Measurements from ENCODE around the gene SPTBN1. TPM values are rescaled to one million over a fixed set of nuclear protein-coding genes. Genes with fewer than 3 reads are reported as not detected.
A peak's percentile ranks its signal among the peaks of the same experiment; 100 is the strongest.

Gene SPTBN1
- total and polyA plus RNA-seq, 2 of the 13 experiments (the other 11 are each of a cell fraction or from before 2014, with no cell fraction given) = 123 to 299 TPM

GRCh38 chr2:54574107-54574859, 118.2 kb downstream of the SPTBN1 start (continued):
- no peak for TF ChIP-seq PRDM15 (CRISPR knock-in tag; IDR thresholded peaks at IDR 0.05)
- TF ChIP-seq ATF3 (CRISPR knock-in tag; IDR thresholded peaks at IDR 0.05) = no peak
- no peak for TF ChIP-seq ZNF512B (CRISPR knock-in tag; IDR thresholded peaks at IDR 0.05; ENCODE audit: borderline replicate concordance)
- TF ChIP-seq RELA (CRISPR knock-in tag; IDR thresholded peaks at IDR 0.05) = no peak
- no peak for TF ChIP-seq ZNF337 (CRISPR knock-in tag; IDR thresholded peaks at IDR 0.05; ENCODE audit: borderline replicate concordance, low read depth)
- TF ChIP-seq ZNF430 (CRISPR knock-in tag; IDR thresholded peaks at IDR 0.05) = no peak
- no peak for TF ChIP-seq TFDP1 (CRISPR knock-in tag; IDR thresholded peaks at IDR 0.05; ENCODE audit: borderline replicate concordance)
- TF ChIP-seq ZKSCAN1 (IDR thresholded peaks at IDR 0.05; ENCODE audit: low read length) = no peak
- no peak for TF ChIP-seq NRL (CRISPR knock-in tag; IDR thresholded peaks at IDR 0.05; ENCODE audit: borderline replicate concordance)
- peak; percentile 44; the same call in 1 of the 2 replicates for TF ChIP-seq ZNF788 (CRISPR knock-in tag; IDR thresholded peaks at IDR 0.05; ENCODE audit: borderline replicate concordance)
- TF ChIP-seq THAP9 (CRISPR knock-in tag; IDR thresholded peaks at IDR 0.05; ENCODE audit: borderline replicate concordance) = no peak
- TF ChIP-seq ARID3A (IDR thresholded peaks at IDR 0.05; ENCODE audit: low read depth, low read length) = peak; percentile 72
- TF ChIP-seq RXRA (CRISPR knock-in tag; IDR thresholded peaks at IDR 0.05) = peak; percentile 80; the same call in 1 of the 2 replicates
- peak; percentile 64; the same call in 1 of the 2 replicates for TF ChIP-seq GFI1 (CRISPR knock-in tag; IDR thresholded peaks at IDR 0.05; ENCODE audit: borderline replicate concordance)
- peak; percentile 68; the same call in 1 of the 2 replicates for TF ChIP-seq HDAC1 (CRISPR knock-in tag; IDR thresholded peaks at IDR 0.05)
